ENCODE data around the gene COMMD7.

The COMMD7 gene

GRCh38 chr20:32764005-32764960, 21.0 kb upstream of the COMMD7 start:
- TF ChIP-seq CTCF (IDR thresholded peaks at IDR 0.05; ENCODE audit: low read depth, low read length, missing control alignments) = no peak
- DNase-seq (ENCODE audit: extremely low read depth, low read depth) = no peak
- peak overlapping the region; percentile 59 for H3K4me3 ChIP-seq (replicated peaks; ENCODE audit: low read depth, low read length)

GRCh38 chr20:32763202-32764004, 20.1 kb upstream of the COMMD7 start:
- TF ChIP-seq CTCF (IDR thresholded peaks at IDR 0.05; ENCODE audit: low read depth, low read length, missing control alignments) = no peak
- DNase-seq (ENCODE audit: extremely low read depth, low read depth) = no peak
- peak overlapping the region; percentile 59 for H3K4me3 ChIP-seq (replicated peaks; ENCODE audit: low read depth, low read length)

GRCh38 chr20:32762754-32763201, 19.5 kb upstream of the COMMD7 start:
- TF ChIP-seq CTCF (IDR thresholded peaks at IDR 0.05; ENCODE audit: low read depth, low read length, missing control alignments) = no peak
- DNase-seq (ENCODE audit: extremely low read depth, low read depth) = no peak
- H3K4me3 ChIP-seq (replicated peaks; ENCODE audit: low read depth, low read length) = peak overlapping the region; percentile 59

GRCh38 chr20:32761831-32762753, 18.8 kb upstream of the COMMD7 start, which contains the start of gene DNMT3B:
Gene DNMT3B, plus strand, starts transcription at chr20:32762385. Its CDS starts 17,939 bp downstream, at chr20:32780324.
- DNase-seq (ENCODE audit: extremely low read depth, low read depth) = no peak
- no peak for TF ChIP-seq CTCF (IDR thresholded peaks at IDR 0.05; ENCODE audit: low read depth, low read length, missing control alignments)
- peak within 1 kb of the TSS; percentile 59 for H3K4me3 ChIP-seq (replicated peaks; ENCODE audit: low read depth, low read length)

GRCh38 chr20:32761417-32761830, 18.2 kb upstream of the COMMD7 start:
- no peak for DNase-seq (ENCODE audit: extremely low read depth, low read depth)
- H3K4me3 ChIP-seq (replicated peaks; ENCODE audit: low read depth, low read length) = peak overlapping the region; percentile 59
- no peak for TF ChIP-seq CTCF (IDR thresholded peaks at IDR 0.05; ENCODE audit: low read depth, low read length, missing control alignments)

GRCh38 chr20:32756156-32756555, 12.9 kb upstream of the COMMD7 start:
- no peak for TF ChIP-seq CTCF (IDR thresholded peaks at IDR 0.05; ENCODE audit: low read depth, low read length, missing control alignments)
- H3K4me3 ChIP-seq (replicated peaks; ENCODE audit: low read depth, low read length) = no peak overlapping the region
- DNase-seq (ENCODE audit: extremely low read depth, low read depth) = no peak

Data from HFF-Myc (cell line).